Duodenal mucosa (tissue), 2 donors: ENCODE measurements around the gene SLC25A13.

Source experiments
- H3K27ac ChIP-seq: one replicate; pipeline ENCODE4 v1.7.0; 2013; ENCODE audit warnings: low read depth, low read length
- H3K27me3 ChIP-seq, 2 donors: one replicate each; pipeline ENCODE4 v1.7.0; 2013; ENCODE audit warnings: low read length in 2 of 2, control low read depth in 1 of 2; ENCODE audit not compliant: insufficient read depth in 2 of 2, control insufficient read depth in 1 of 2
- H3K36me3 ChIP-seq, 2 donors: one replicate each; pipeline ENCODE4 v1.7.0; 2013; ENCODE audit warnings: low read length in 2 of 2, control low read depth in 1 of 2; ENCODE audit not compliant: insufficient read depth in 2 of 2, control insufficient read depth in 1 of 2
- H3K4me1 ChIP-seq, 2 donors: one replicate each; pipeline ENCODE4 v1.7.0; 2013; ENCODE audit warnings: low read length in 2 of 2, control low read depth in 1 of 2; ENCODE audit not compliant: insufficient read depth in 2 of 2, control insufficient read depth in 1 of 2
- H3K4me3 ChIP-seq, 2 donors: one replicate each; pipeline ENCODE4 v1.7.0; 2013; ENCODE audit warnings: low read length in 2 of 2, low read depth in 1 of 2
- H3K9ac ChIP-seq, 2 donors: one replicate each; pipeline ENCODE4 v1.7.0; 2013; ENCODE audit warnings: low read length in 2 of 2, low read depth in 1 of 2
- H3K9me3 ChIP-seq, 2 donors: one replicate each; pipeline ENCODE4 v1.7.0; 2013; ENCODE audit warnings: low read length in 2 of 2, control low read depth in 1 of 2; ENCODE audit not compliant: control insufficient read depth in 1 of 2

SLC25A13 gene

GRCh38 chr7:96236198-96237039 lies 85.5 kb downstream of the SLC25A13 start:
- Histone ChIP-seq H3K36me3 (peaks cover 3 to 8% of the 10 kb centered on the region in 2 donors), H3K4me1 (peaks cover 0 to 4% of the 10 kb centered on the region in 2 donors), H3K9ac (no peak overlapping the region), H3K27me3 (no peaks in the 10 kb centered on the region), H3K9me3 (no peaks in the 10 kb centered on the region), H3K27ac (no peak overlapping the region), H3K4me3 (no peak overlapping the region)

GRCh38 chr7:96235281-96235680 lies 86.6 kb downstream of the SLC25A13 start:
- no peak overlapping the region for H3K27ac ChIP-seq
- peaks cover 0 to 4% of the 10 kb centered on the region in 2 donors for H3K4me1 ChIP-seq
- no peaks in the 10 kb centered on the region for H3K27me3 ChIP-seq
- H3K9me3 ChIP-seq = no peaks in the 10 kb centered on the region
- H3K9ac ChIP-seq = no peak overlapping the region
- peaks cover 3 to 12% of the 10 kb centered on the region in 2 donors for H3K36me3 ChIP-seq
- H3K4me3 ChIP-seq = no peak overlapping the region

- Histone ChIP-seq H3K27me3 (no peaks in the 10 kb centered on the region), H3K36me3 (peaks cover 3 to 18% of the 10 kb centered on the region in 2 donors), H3K9ac (no peak overlapping the region), H3K4me1 (peaks cover 0 to 4% of the 10 kb centered on the region in 2 donors), H3K4me3 (no peak overlapping the region), H3K27ac (no peak overlapping the region), H3K9me3 (no peaks in the 10 kb centered on the region)
Measured at GRCh38 chr7:96233528-96234154, 88.3 kb downstream of the SLC25A13 start.

GRCh38 chr7:96233084-96233483 lies 88.8 kb downstream of the SLC25A13 start:
- Histone ChIP-seq H3K27ac (no peak overlapping the region), H3K4me3 (no peak overlapping the region), H3K4me1 (peaks cover 0 to 4% of the 10 kb centered on the region in 2 donors), H3K9me3 (no peaks in the 10 kb centered on the region), H3K27me3 (no peaks in the 10 kb centered on the region), H3K9ac (no peak overlapping the region), H3K36me3 (peaks cover 3 to 19% of the 10 kb centered on the region in 2 donors)

- no peak overlapping the region for H3K4me3 ChIP-seq
- no peak overlapping the region for H3K9ac ChIP-seq
- no peaks in the 10 kb centered on the region for H3K4me1 ChIP-seq
- no peak overlapping the region for H3K27ac ChIP-seq
- H3K9me3 ChIP-seq = no peaks in the 10 kb centered on the region
- H3K27me3 ChIP-seq = no peaks in the 10 kb centered on the region
- H3K36me3 ChIP-seq = peaks cover 2 to 14% of the 10 kb centered on the region in 2 donors
Measured at GRCh38 chr7:96228760-96229159, 93.1 kb downstream of the SLC25A13 start.

GRCh38 chr7:96225251-96225650 lies 96.6 kb downstream of the SLC25A13 start:
- no peaks in the 10 kb centered on the region for H3K9me3 ChIP-seq
- no peaks in the 10 kb centered on the region for H3K4me1 ChIP-seq
- no peaks in the 10 kb centered on the region for H3K27me3 ChIP-seq
- peaks cover 0 to 7% of the 10 kb centered on the region in 2 donors for H3K36me3 ChIP-seq
- no peak overlapping the region for H3K27ac ChIP-seq
- H3K9ac ChIP-seq = no peak overlapping the region
- H3K4me3 ChIP-seq = no peak overlapping the region

GRCh38 chr7:96224685-96225084 lies 97.2 kb downstream of the SLC25A13 start:
- no peak overlapping the region for H3K9ac ChIP-seq
- H3K4me3 ChIP-seq = no peak overlapping the region
- no peak overlapping the region for H3K27ac ChIP-seq
- no peaks in the 10 kb centered on the region for H3K9me3 ChIP-seq
- peaks cover 0 to 5% of the 10 kb centered on the region in 2 donors for H3K36me3 ChIP-seq
- H3K4me1 ChIP-seq = no peaks in the 10 kb centered on the region
- no peaks in the 10 kb centered on the region for H3K27me3 ChIP-seq

GRCh38 chr7:96224073-96224472 lies 97.8 kb downstream of the SLC25A13 start:
- Histone ChIP-seq H3K36me3 (peaks cover 0 to 5% of the 10 kb centered on the region in 2 donors), H3K4me1 (no peaks in the 10 kb centered on the region), H3K27ac (no peak overlapping the region), H3K9me3 (no peaks in the 10 kb centered on the region), H3K27me3 (no peaks in the 10 kb centered on the region), H3K4me3 (no peak overlapping the region), H3K9ac (no peak overlapping the region)

- Histone ChIP-seq H3K27me3 (no peaks in the 10 kb centered on the region), H3K4me1 (no peaks in the 10 kb centered on the region), H3K9ac (no peak overlapping the region), H3K9me3 (no peaks in the 10 kb centered on the region), H3K36me3 (no peaks in the 10 kb centered on the region), H3K27ac (no peak overlapping the region), H3K4me3 (no peak overlapping the region)
Measured at GRCh38 chr7:96221888-96222287, 100.0 kb downstream of the SLC25A13 start.

- Histone ChIP-seq H3K4me1 (no peaks in the 10 kb centered on the region), H3K9me3 (no peaks in the 10 kb centered on the region), H3K27ac (no peak overlapping the region), H3K36me3 (no peaks in the 10 kb centered on the region), H3K27me3 (no peaks in the 10 kb centered on the region), H3K9ac (no peak overlapping the region), H3K4me3 (no peak overlapping the region)
Measured at GRCh38 chr7:96219378-96220130, 102.3 kb downstream of the SLC25A13 start.
